Esophagus muscularis mucosa (tissue), 4 donors: ENCODE data around the gene C1orf174. TPM values are rescaled to one million over a fixed set of nuclear protein-coding genes. Genes with fewer than 3 reads are reported as not detected.

ENCODE experiments used
- DNase-seq: peaks from one replicate; pipeline ENCODE4 v3.0.0-alpha.2; 2017; ENCODE audit errors: extremely low spot score
- H3K27ac ChIP-seq, 4 donors: fragments of 200-600 bp; sonication (generic); replicated peaks in 1 of 4; 1 replicate in 3 of 4; 2 replicates in 1 of 4; pipeline ENCODE4 v1.5.1; 2016 to 2019; ENCODE audit warnings: mild to moderate bottlenecking in 1 of 4
- H3K27me3 ChIP-seq, 4 donors: fragments of 200-600 bp; sonication (generic); one replicate each; pipeline versions ENCODE4 v1.5.1 to v1.6.0; 2016 to 2019
- H3K36me3 ChIP-seq, 4 donors: fragments of 200-600 bp; sonication (generic); one replicate each; pipeline ENCODE4 v1.5.1; 2016 to 2019
- H3K4me1 ChIP-seq, 4 donors: fragments of 200-600 bp; sonication (generic); one replicate each; pipeline ENCODE4 v1.5.1; 2016 to 2019
- H3K4me3 ChIP-seq, 4 donors: fragments of 200-600 bp; sonication (generic); 1 replicate in 2 of 4; 2 replicates in 2 of 4; pipeline ENCODE4 v1.5.1; 2016 to 2019; ENCODE audit warnings: mild to moderate bottlenecking in 4 of 4, moderate library complexity in 1 of 4
- H3K9me3 ChIP-seq, 4 donors: fragments of 200-600 bp; sonication (generic); 1 replicate in 3 of 4; 2 replicates in 1 of 4; pipeline ENCODE4 v1.5.1; 2016 to 2019
- EP300 ChIP-seq: sonication (generic); formaldehyde crosslinking; IDR thresholded peaks from one replicate; pipeline ENCODE4 v1.6.1; 2017; ENCODE audit warnings: antibody characterized with exemption
- POLR2A ChIP-seq: fragments of 450-650 bp; IDR thresholded peaks from one replicate; pipeline ENCODE4 v1.6.1; 2017; ENCODE audit warnings: antibody characterized with exemption, moderate library complexity, mild to moderate bottlenecking, low read depth
- POLR2AphosphoS5 ChIP-seq, 2 donors: sonication (generic); formaldehyde crosslinking; IDR thresholded peaks; one replicate each; pipeline ENCODE4 v1.6.1; 2017; ENCODE audit warnings: antibody characterized with exemption in 2 of 2
- WGBS: methylation state at CpG from one replicate; pipeline ENCODE4 v1.1.5; 2018; 5-methylcytosine and 5-hydroxymethylcytosine counted together
- intact Hi-C: fragments of 100-400 bp; cut with DNase I; formaldehyde crosslinking; loops from one replicate; pipeline ENCODE4 v1.15.1; 2023
- total RNA-seq, 4 donors: library from RNA; depleted of rRNA; stranded (reverse); fragments of >200 nt; gene quantifications; one replicate each; pipeline versions ENCODE4 v1.1.0 to v1.2.1, GENCODE V29; 2016
- TF ChIP-seq, protein P1 (sequence below), 3 experiments: fragments of 200-600 bp in 2 of 3; fragments of 450-650 bp in 1 of 3; sonication (generic) in 2 of 3; IDR thresholded peaks; one replicate each; pipeline ENCODE4 v1.5.1; 2017 to 2019; ENCODE audit warnings: antibody characterized with exemption in 3 of 3, mild to moderate bottlenecking in 2 of 3, moderate library complexity in 1 of 3

Gene C1orf174
- total RNA-seq, 4 donors from 2014 or later = 25.0 to 35.1 (median 27.6) TPM

DNA sequence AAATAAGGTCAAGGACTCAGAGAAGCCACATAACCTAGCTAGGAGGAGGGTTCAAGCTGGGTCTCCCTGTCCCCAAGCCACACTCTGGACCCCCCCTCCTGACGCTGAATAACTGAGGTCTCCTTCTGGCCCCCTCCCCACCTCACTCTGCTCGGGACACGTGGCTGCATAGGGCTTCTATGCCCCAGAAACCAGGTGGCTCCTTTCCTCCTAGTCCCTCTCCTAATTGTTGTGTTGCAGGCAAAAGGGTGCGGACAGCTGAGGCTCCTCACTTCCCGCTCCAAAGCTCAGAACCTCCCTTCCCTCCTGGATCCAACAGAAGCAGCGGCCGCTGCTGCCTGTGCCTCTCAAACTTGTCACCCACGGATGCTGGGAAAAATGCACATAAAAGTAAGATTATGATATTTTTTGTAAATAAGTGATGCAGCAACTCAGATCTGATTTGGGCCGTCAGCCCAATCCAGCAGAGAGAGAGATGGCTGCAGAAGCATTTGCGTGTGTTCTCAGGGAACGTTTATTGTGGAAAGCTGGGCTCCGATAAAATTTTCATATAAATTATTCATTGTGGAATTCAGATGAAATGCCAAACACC is 40.8 kb upstream of the C1orf174 start:
- Histone ChIP-seq H3K4me3 (no peak overlapping the region), H3K9me3 (peaks cover 0 to 20% (median 6%) of the 10 kb centered on the region in 4 donors), H3K27me3 (peaks cover 0 to 71% (median 0%) of the 10 kb centered on the region in 4 donors), H3K4me1 (peaks cover 0 to 10% (median 0%) of the 10 kb centered on the region in 4 donors), H3K27ac (no peak overlapping the region), H3K36me3 (no peaks in the 10 kb centered on the region)
- TF ChIP-seq, protein P1, sequence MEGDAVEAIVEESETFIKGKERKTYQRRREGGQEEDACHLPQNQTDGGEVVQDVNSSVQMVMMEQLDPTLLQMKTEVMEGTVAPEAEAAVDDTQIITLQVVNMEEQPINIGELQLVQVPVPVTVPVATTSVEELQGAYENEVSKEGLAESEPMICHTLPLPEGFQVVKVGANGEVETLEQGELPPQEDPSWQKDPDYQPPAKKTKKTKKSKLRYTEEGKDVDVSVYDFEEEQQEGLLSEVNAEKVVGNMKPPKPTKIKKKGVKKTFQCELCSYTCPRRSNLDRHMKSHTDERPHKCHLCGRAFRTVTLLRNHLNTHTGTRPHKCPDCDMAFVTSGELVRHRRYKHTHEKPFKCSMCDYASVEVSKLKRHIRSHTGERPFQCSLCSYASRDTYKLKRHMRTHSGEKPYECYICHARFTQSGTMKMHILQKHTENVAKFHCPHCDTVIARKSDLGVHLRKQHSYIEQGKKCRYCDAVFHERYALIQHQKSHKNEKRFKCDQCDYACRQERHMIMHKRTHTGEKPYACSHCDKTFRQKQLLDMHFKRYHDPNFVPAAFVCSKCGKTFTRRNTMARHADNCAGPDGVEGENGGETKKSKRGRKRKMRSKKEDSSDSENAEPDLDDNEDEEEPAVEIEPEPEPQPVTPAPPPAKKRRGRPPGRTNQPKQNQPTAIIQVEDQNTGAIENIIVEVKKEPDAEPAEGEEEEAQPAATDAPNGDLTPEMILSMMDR (IDR thresholded peaks at IDR 0.05) = no peak
- no peak for TF ChIP-seq POLR2A
- DNase-seq = no peak
- WGBS = 39% methylated on average over 12 of the region's 12 CpGs
- intact Hi-C loops = no loop called here

DNA sequence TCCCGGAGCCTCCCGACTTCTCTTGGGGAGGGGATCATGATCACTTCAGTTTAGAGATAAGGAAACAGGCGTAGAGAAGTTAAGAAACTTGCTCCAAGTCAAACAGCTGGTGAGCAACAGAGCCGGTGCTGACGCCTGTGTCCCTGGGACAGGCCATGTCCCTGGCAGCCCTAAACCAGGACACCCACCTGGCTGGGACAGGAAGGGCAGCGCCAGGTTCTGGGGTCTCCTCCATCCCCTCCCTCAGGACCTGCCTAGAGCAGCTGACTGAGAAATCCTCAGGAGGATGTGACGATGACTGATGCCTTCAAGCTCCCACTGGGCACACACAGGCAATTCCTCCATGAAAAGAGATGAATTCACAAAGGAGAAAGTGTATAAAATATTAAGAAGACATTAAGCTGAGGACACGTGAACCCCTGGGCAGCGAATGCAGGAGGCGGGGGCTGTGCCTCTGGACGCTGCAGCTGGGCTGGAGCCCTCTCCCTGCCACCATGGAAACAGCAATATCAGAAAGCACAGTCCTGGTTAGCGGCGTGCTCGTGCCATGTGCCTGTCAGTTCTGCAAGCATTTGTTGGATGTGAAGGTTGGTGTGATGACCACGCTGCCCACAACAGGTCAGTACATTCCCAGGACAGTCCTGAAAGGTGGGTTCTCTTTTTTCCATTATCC is 40.1 kb upstream of the C1orf174 start:
- peaks cover 0 to 71% (median 0%) of the 10 kb centered on the region in 4 donors for H3K27me3 ChIP-seq
- no peak for DNase-seq
- no peak overlapping the region for H3K4me3 ChIP-seq
- peaks cover 0 to 26% (median 6%) of the 10 kb centered on the region in 4 donors for H3K9me3 ChIP-seq
- intact Hi-C loops = no loop called here
- H3K4me1 ChIP-seq = peaks cover 0 to 10% (median 0%) of the 10 kb centered on the region in 4 donors
- no peak for TF ChIP-seq POLR2AphosphoS5 (IDR thresholded peaks at IDR 0.05)
- no peak for TF ChIP-seq EP300
- no peak for TF ChIP-seq POLR2A
- TF ChIP-seq, protein P1 (IDR thresholded peaks at IDR 0.05) = no peak
- no peaks in the 10 kb centered on the region for H3K36me3 ChIP-seq
- H3K27ac ChIP-seq = no peak overlapping the region
- WGBS = 38% methylated on average over 15 of the region's 15 CpGs

DNA sequence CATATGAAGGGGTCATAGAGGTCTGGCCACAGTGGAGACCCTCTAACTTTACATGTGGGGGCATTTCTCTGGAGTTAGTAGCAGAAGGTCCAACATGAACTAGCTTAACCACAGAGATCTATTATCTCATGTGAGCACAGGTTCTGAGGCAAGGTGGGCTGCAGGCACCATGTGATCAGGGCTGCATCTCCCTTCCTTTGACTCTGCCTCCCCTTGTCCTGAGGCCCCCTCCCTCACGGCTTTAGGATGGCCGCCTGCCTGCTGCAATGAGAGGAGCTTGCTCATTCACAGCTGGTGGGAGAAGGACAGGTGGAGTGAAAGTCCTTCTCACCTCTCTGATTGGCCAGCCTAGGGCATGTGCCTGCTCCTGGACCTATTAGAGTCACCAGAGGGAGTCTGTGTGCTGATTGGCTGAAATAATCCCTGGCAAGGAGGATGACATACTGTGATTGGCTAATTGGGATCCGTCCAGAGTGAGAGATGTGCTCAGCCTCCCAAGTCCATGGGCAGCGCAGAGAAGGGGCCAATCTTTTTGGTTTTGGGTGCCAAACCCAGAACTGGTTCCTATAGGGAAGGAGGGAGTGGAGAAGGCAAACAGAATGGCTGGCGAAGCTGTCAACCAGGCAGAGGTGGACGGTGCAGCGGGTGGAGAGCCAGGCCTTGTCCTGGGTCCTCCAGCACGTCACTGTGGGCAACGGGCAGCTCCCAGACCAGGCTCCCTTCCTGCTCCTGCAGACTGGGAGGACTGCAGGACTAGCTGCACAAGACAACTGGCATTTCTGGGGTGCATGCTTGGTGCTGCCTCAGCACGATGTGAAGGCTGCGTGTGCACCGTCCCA is 39.4 kb upstream of the C1orf174 start:
- 83% methylated on average over 12 of the region's 12 CpGs for WGBS

DNA sequence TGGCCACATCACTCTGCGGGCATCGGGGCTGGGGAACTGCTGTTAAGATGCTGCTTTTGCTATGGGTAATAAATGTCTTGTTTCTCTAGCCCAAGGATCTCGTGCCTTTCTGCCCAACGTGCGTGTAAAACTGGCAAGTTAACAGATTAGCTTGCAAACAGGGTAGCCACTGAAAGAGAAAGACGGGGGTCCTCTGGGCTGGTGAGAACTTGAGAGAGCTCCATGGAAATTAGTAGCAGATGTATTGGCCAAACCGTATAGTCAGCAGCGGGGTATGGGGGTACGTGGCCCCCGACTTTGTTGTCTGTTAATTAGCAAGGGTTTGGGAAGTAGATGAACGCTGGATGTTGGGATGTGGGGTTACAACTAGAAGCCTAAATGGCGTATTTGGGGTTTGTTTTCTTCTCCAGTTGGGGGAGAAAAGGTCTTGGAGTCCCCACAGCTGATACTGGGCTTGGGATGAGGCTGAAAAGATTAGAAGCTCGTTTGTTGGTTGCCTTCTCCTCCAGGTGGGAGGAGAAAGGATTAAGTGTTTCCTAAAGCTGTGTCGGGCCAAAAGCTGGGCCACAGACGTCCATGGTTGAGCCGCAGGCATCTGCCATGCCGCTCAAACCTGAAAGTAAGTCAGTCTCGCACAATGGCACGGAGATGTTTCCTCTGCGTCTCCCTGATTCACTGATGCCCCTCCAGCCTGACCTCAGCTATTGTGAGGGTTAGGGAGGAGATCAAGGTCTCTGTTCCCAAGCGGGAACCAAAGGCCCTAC is 32.3 kb upstream of the C1orf174 start:
- WGBS = 72% methylated on average over 16 of the region's 21 CpGs
- Histone ChIP-seq H3K27ac (no peak overlapping the region), H3K27me3 (peaks cover 0 to 58% (median 0%) of the 10 kb centered on the region in 4 donors), H3K4me3 (no peak overlapping the region), H3K4me1 (no peaks in the 10 kb centered on the region), H3K9me3 (peaks cover 0 to 23% (median 4%) of the 10 kb centered on the region in 4 donors), H3K36me3 (no peaks in the 10 kb centered on the region)
- TF ChIP-seq POLR2A = no peak
- TF ChIP-seq POLR2AphosphoS5 (IDR thresholded peaks at IDR 0.05) = no peak
- TF ChIP-seq, protein P1 (IDR thresholded peaks at IDR 0.05) = no peak
- TF ChIP-seq EP300 = no peak
- DNase-seq = no peak
- intact Hi-C loops = no loop called here

More for the DNA sequence above, 39.4 kb upstream of the C1orf174 start:
- no peak overlapping the region for H3K27ac ChIP-seq
- H3K4me1 ChIP-seq = peaks cover 0 to 10% (median 0%) of the 10 kb centered on the region in 4 donors
- H3K36me3 ChIP-seq = no peaks in the 10 kb centered on the region
- H3K9me3 ChIP-seq = peaks cover 0 to 32% (median 6%) of the 10 kb centered on the region in 4 donors
- H3K27me3 ChIP-seq = peaks cover 0 to 67% (median 0%) of the 10 kb centered on the region in 4 donors
- TF ChIP-seq, protein P1 (IDR thresholded peaks at IDR 0.05) = no peak
- TF ChIP-seq POLR2A (no peak), EP300 (no peak), POLR2AphosphoS5 (IDR thresholded peaks at IDR 0.05) (no peak)
- no peak for DNase-seq
- intact Hi-C loops = no loop called here
- H3K4me3 ChIP-seq = no peak overlapping the region
